Neuronal stem cell (in vitro differentiated cells): ENCODE results near the gene TH.

Experiments
- DNase-seq: peaks from one replicate; pipeline ENCODE4 v3.0.0-alpha.2; 2013; ENCODE audit warnings: low spot score
- H2AFZ ChIP-seq: one replicate; pipeline ENCODE4 v1.6.1; 2013; ENCODE audit warnings: mild to moderate bottlenecking, low read length, inconsistent platforms
- H2AK5ac ChIP-seq: 2 replicates; pipeline ENCODE4 v1.6.1; 2013; ENCODE audit warnings: low read depth, mild to moderate bottlenecking, inconsistent platforms, low read length, moderate library complexity, mixed read lengths
- H2BK120ac ChIP-seq: 2 replicates; pipeline ENCODE4 v1.6.1; 2013; ENCODE audit warnings: low read depth, mild to moderate bottlenecking, inconsistent platforms, low read length, moderate library complexity, mixed read lengths
- H2BK12ac ChIP-seq: one replicate; pipeline ENCODE4 v1.6.1; 2013; ENCODE audit warnings: low read length, inconsistent platforms
- H2BK15ac ChIP-seq: 2 replicates; pipeline ENCODE4 v1.6.1; 2013; ENCODE audit warnings: mild to moderate bottlenecking, low read length, inconsistent platforms, mixed read lengths
- H2BK5ac ChIP-seq: one replicate; pipeline ENCODE4 v1.6.1; 2013; ENCODE audit warnings: inconsistent platforms, mild to moderate bottlenecking, low read length, moderate library complexity
- H3K14ac ChIP-seq: one replicate; pipeline ENCODE4 v1.6.1; 2013; ENCODE audit warnings: low read length, inconsistent platforms
- H3K18ac ChIP-seq: 2 replicates; pipeline ENCODE4 v1.6.1; 2013; ENCODE audit warnings: low read length, inconsistent platforms
- H3K23ac ChIP-seq: 2 replicates; pipeline ENCODE4 v1.6.1; 2013; ENCODE audit warnings: low read depth, mild to moderate bottlenecking, mixed read lengths, low read length, inconsistent platforms; ENCODE audit not compliant: poor library complexity
- H3K27ac ChIP-seq: replicated peaks from 3 replicates; pipeline ENCODE4 v1.5.1; 2013; ENCODE audit warnings: low read length, inconsistent platforms
- H3K27me3 ChIP-seq, 3 experiments: 2 replicates each; pipeline ENCODE4 v1.6.1; 2013; ENCODE audit warnings: low read length in 3 of 3, mild to moderate bottlenecking in 2 of 3, inconsistent platforms in 1 of 3, low read depth in 1 of 3, mixed read lengths in 1 of 3, moderate library complexity in 1 of 3; ENCODE audit not compliant: control insufficient read depth in 3 of 3, insufficient read depth in 3 of 3
- H3K36me3 ChIP-seq, 2 donors: replicated peaks in 1 of 2; 2 replicates each; pipeline ENCODE4 v1.6.1; 2013; ENCODE audit warnings: low read length in 2 of 2; ENCODE audit not compliant: control insufficient read depth in 2 of 2, insufficient read depth in 2 of 2
- H3K4ac ChIP-seq: 2 replicates; pipeline ENCODE4 v1.6.1; 2013; ENCODE audit warnings: inconsistent platforms, mild to moderate bottlenecking, low read length, moderate library complexity
- H3K4me1 ChIP-seq, 2 donors: 1 replicate in 1 of 2; 2 replicates in 1 of 2; pipeline ENCODE4 v1.6.1; 2013; ENCODE audit warnings: low read length in 2 of 2, low read depth in 1 of 2; ENCODE audit not compliant: control insufficient read depth in 2 of 2, insufficient read depth in 1 of 2
- H3K4me2 ChIP-seq: one replicate; pipeline ENCODE4 v1.6.1; 2013; ENCODE audit warnings: mild to moderate bottlenecking, low read length, inconsistent platforms; ENCODE audit not compliant: insufficient read depth, poor library complexity, severe bottlenecking
- H3K4me3 ChIP-seq, 2 donors: 2 replicates each; pipeline ENCODE4 v1.5.1; 2013; ENCODE audit warnings: low read length in 2 of 2, mild to moderate bottlenecking in 2 of 2, inconsistent platforms in 1 of 2, moderate library complexity in 1 of 2
- H3K79me1 ChIP-seq: one replicate; pipeline ENCODE4 v1.6.1; 2013; ENCODE audit warnings: low read depth, mild to moderate bottlenecking, inconsistent platforms, low read length, moderate library complexity
- H3K9ac ChIP-seq: one replicate; pipeline ENCODE4 v1.6.1; 2013; ENCODE audit warnings: mild to moderate bottlenecking, low read depth, low read length, inconsistent platforms; ENCODE audit not compliant: poor library complexity
- H3K9me3 ChIP-seq, 2 donors: replicated peaks in 1 of 2; 2 replicates each; pipeline versions ENCODE3 to v1.6.1; 2013; ENCODE audit warnings: low read length in 2 of 2, mild to moderate bottlenecking in 2 of 2, inconsistent platforms in 1 of 2, low read depth in 1 of 2, mixed read lengths in 1 of 2, moderate library complexity in 1 of 2; ENCODE audit not compliant: control insufficient read depth in 2 of 2, insufficient read depth in 1 of 2
- H4K8ac ChIP-seq: one replicate; pipeline ENCODE4 v1.6.1; 2013; ENCODE audit warnings: low read depth, mild to moderate bottlenecking, inconsistent platforms, low read length, moderate library complexity
- H4K91ac ChIP-seq: one replicate; pipeline ENCODE4 v1.6.1; 2013; ENCODE audit warnings: low read length, low read depth, mild to moderate bottlenecking, inconsistent platforms; ENCODE audit not compliant: poor library complexity
- WGBS, 2 donors: extraction: QIAGEN DNeasy Blood & Tissue Kit; methylation state at CpG; one replicate each; pipeline ENCODE4 v1.1.7; 2013; ENCODE audit warnings: missing lambda C conversion rate in 2 of 2, mixed read lengths in 1 of 2; ENCODE audit not compliant: insufficient read length in 2 of 2, insufficient replicate concordance in 1 of 2; ENCODE audit errors: extremely low coverage in 2 of 2; 5-methylcytosine and 5-hydroxymethylcytosine counted together

The TH gene

DNA sequence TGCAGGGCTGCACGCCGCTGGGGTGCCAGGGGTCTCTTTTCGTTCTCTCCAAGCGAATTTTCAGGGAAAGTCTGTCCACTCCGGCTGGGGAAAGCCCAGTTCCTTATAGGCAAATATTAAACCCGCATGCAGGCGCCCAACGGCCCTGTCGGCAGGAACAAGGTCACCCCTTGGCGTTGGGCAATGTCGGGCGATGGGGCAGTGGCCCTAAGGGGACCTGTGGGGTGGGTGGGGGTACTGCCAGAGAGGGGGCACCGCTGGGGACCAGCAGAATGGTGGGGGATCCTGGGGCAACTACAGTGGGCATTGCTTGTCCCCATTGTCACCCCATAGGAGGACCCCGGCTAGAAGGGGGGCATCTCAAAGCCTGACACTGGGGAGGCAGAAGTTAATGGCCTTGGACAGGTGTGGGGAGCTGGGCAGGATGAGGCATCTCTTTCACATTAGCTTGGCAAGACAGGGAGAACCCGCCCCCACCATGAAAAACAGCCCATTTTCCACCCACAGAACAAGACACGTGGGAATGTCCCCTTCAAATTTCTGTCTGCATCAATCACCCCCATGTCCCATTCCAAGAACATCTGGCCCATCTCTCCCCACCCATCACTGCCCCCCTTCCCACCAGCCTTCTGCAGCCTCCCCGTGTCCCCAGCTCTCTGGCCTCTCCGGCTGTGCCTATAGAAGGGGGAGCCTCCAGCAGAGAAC lies 26.9 kb downstream of the TH start:
- Histone ChIP-seq H3K9me3 (no peaks in the 10 kb centered on the region), H3K4me2 (no peak overlapping the region), H2BK120ac (peak overlapping the region; percentile 36), H3K18ac (peak overlapping the region; percentile 21), H3K27ac (no peak overlapping the region), H3K14ac (peak overlapping the region; percentile 85), H2BK12ac (no peak overlapping the region), H3K36me3 (no peaks in the 10 kb centered on the region), H2BK5ac (peak overlapping the region; percentile 31), H2AFZ (no peak overlapping the region), H3K4me3 (no peak overlapping the region), H3K23ac (no peak overlapping the region), H2AK5ac (peak overlapping the region; percentile 76), H2BK15ac (no peak overlapping the region), H3K79me1 (peaks cover 2% of the 10 kb centered on the region), H3K27me3 (peaks cover 56 to 98% (median 88%) of the 10 kb centered on the region in 3 experiments), H3K4ac (no peak overlapping the region), H4K8ac (no peak overlapping the region), H3K9ac (no peak overlapping the region), H3K4me1 (peaks cover 8 to 18% of the 10 kb centered on the region in 2 donors), H4K91ac (no peak overlapping the region)
- WGBS, 2 donors: no CpG with 5 or more reads among the region's 18 CpGs
- no peak for DNase-seq

DNA sequence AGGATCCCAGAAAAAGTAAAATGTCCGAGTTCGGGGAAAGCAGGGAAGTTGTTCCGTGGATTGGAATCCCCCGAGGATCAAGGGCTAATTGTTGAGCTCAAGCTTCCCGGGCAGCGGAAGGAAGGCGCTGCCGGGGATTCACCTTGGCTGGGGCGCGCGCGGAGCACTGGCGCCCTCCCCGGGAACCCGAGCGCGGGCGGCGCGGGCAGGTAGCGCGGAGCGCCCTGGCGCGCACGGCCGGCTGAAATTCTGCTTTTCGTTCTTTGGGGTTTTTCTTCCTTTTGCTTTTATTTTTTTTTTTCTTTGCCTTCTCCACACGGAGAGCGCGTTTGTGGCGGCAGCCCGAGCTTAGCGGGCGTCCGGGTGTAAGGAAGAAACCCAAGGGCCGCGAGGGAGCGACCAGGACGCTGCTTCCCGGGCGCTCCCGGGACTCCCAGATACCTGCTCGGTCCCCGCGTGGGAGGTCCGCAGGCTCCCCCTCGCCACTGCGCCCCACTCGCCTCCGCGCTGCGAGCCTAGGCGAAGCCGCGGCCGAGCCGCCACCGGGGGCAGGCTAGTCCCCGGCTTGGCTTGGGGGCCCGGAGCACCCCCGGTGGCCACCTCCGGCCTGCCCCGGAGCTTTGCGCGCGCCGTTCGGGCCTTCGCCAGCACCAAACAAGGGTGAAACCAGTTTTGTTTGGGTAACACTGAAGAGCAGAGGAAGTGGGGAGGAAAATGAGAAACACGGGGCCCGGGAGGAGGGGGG lies 27.6 kb downstream of the TH start:
- H2BK12ac ChIP-seq: no peak overlapping the region
- no peak for DNase-seq

DNA sequence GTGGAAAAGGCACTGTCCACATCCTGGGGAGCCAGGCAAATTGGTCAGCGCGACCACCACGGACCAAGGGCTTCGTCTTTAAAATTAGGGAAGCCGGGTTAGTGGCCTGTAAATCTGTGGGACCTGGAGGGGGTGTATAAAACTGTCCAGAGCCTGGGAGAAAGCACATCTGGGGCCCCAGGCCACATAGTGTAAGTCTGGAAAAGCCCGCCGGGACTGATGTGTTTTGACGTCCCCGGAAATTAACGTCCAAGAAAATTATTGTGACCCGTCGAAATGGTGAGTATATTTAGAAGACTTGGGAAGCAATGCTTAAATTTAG lies 28.2 kb downstream of the TH start:
- Histone ChIP-seq H2AK5ac (no peak overlapping the region), H2AFZ (no peak overlapping the region), H3K27me3 (peaks cover 60 to 98% (median 90%) of the 10 kb centered on the region in 3 experiments), H4K91ac (no peak overlapping the region), H2BK120ac (no peak overlapping the region), H3K18ac (no peak overlapping the region), H3K4me2 (no peak overlapping the region), H2BK15ac (no peak overlapping the region), H3K9me3 (no peaks in the 10 kb centered on the region), H3K9ac (no peak overlapping the region), H2BK12ac (no peak overlapping the region), H3K4me1 (peaks cover 7 to 9% of the 10 kb centered on the region in 2 donors), H3K4me3 (no peak overlapping the region), H3K27ac (no peak overlapping the region), H3K14ac (no peak overlapping the region), H2BK5ac (no peak overlapping the region), H3K36me3 (no peaks in the 10 kb centered on the region), H3K4ac (no peak overlapping the region), H3K79me1 (peaks cover 2% of the 10 kb centered on the region), H3K23ac (no peak overlapping the region), H4K8ac (no peak overlapping the region)
- no CpG with 5 or more reads among the region's 12 CpGs for WGBS, 2 donors
- DNase-seq: no peak

More for the DNA sequence above, 27.6 kb downstream of the TH start:
- H3K27ac ChIP-seq: no peak overlapping the region
- no peak overlapping the region for H4K8ac ChIP-seq
- no peaks in the 10 kb centered on the region for H3K9me3 ChIP-seq
- no peak overlapping the region for H2BK120ac ChIP-seq
- H2BK15ac ChIP-seq: no peak overlapping the region
- H3K4me3 ChIP-seq: no peak overlapping the region
- peaks cover 2% of the 10 kb centered on the region for H3K79me1 ChIP-seq
- peak overlapping the region; percentile 71 for H3K18ac ChIP-seq
- H3K27me3 ChIP-seq: peaks cover 58 to 94% (median 92%) of the 10 kb centered on the region in 3 experiments
- peaks cover 8 to 12% of the 10 kb centered on the region in 2 donors for H3K4me1 ChIP-seq
- peak overlapping the region; percentile 46 for H2AK5ac ChIP-seq
- H3K36me3 ChIP-seq: no peaks in the 10 kb centered on the region
- H3K23ac ChIP-seq: no peak overlapping the region
- peak overlapping the region; percentile 21 for H3K14ac ChIP-seq
- WGBS, 2 donors: no CpG with 5 or more reads among the region's 72 CpGs
- no peak overlapping the region for H2BK5ac ChIP-seq
- H3K4ac ChIP-seq: no peak overlapping the region
- no peak overlapping the region for H2AFZ ChIP-seq
- H3K4me2 ChIP-seq: no peak overlapping the region
- no peak overlapping the region for H3K9ac ChIP-seq
- H4K91ac ChIP-seq: no peak overlapping the region

DNA sequence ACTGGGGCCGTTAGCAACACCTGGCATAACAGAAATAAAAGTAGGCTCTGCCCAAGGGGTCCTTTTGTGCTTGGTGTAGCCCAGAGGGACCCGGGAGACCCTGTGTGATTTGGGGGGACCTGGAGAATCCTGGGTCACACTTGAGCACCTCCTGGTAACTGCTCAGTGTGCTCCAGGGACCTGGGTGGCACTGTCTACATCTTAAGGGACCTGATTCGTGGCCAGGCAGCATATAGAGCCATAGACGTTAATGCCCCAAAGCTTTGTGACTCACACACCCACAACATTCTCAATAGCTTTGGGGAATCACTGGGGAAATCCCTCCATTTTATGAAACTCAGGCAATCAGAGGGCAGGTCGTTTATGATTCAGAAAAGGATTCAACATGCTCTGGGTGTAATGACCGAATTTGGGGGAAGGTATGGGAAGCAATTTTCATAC lies 28.8 kb downstream of the TH start:
- Histone ChIP-seq H2BK5ac (no peak overlapping the region), H4K8ac (no peak overlapping the region), H3K18ac (no peak overlapping the region), H2BK120ac (no peak overlapping the region), H3K4me1 (peaks cover 2 to 3% of the 10 kb centered on the region in 2 donors), H3K4me3 (no peak overlapping the region), H3K4ac (no peak overlapping the region), H3K14ac (no peak overlapping the region), H3K36me3 (no peaks in the 10 kb centered on the region), H2AFZ (no peak overlapping the region), H3K23ac (no peak overlapping the region), H2AK5ac (no peak overlapping the region), H2BK12ac (no peak overlapping the region), H3K27ac (no peak overlapping the region), H3K27me3 (peaks cover 60 to 98% (median 88%) of the 10 kb centered on the region in 3 experiments), H2BK15ac (no peak overlapping the region), H3K9ac (no peak overlapping the region), H3K79me1 (peaks cover 2% of the 10 kb centered on the region), H4K91ac (no peak overlapping the region), H3K4me2 (no peak overlapping the region), H3K9me3 (no peaks in the 10 kb centered on the region)
- no CpG with 5 or more reads among the region's 6 CpGs for WGBS, 2 donors
- no peak for DNase-seq
